Osteocyte (in vitro differentiated cells): ENCODE results near the gene ENTPD3. TPM values are rescaled to one million over a fixed set of nuclear protein-coding genes. Genes with fewer than 3 reads are reported as not detected.
A peak's percentile ranks its signal among the peaks of the same experiment; 100 is the strongest.

Experiments used
- DNase-seq: peaks from one replicate; pipeline ENCODE4 v3.0.0; 2021; ENCODE audit warnings: mixed read lengths; ENCODE audit not compliant: unreplicated experiment; ENCODE audit errors: extremely low spot score
- H3K27ac Mint-ChIP-seq: one replicate; pipeline ENCODE4 v1.8.0; 2021; ENCODE audit warnings: mild to moderate bottlenecking, mixed read lengths; ENCODE audit not compliant: unreplicated experiment
- H3K27me3 Mint-ChIP-seq: one replicate; pipeline ENCODE4 v1.8.0; 2021; ENCODE audit warnings: mixed read lengths; ENCODE audit not compliant: unreplicated experiment
- H3K36me3 Mint-ChIP-seq: one replicate; pipeline ENCODE4 v1.8.0; 2021; ENCODE audit warnings: mixed read lengths; ENCODE audit not compliant: unreplicated experiment
- H3K4me1 Mint-ChIP-seq: one replicate; pipeline ENCODE4 v1.8.0; 2021; ENCODE audit warnings: mixed read lengths; ENCODE audit not compliant: unreplicated experiment
- H3K4me3 Mint-ChIP-seq: one replicate; pipeline ENCODE4 v1.8.0; 2021; ENCODE audit warnings: mild to moderate bottlenecking, moderate library complexity, mixed read lengths; ENCODE audit not compliant: unreplicated experiment
- H3K9me3 Mint-ChIP-seq: one replicate; pipeline ENCODE4 v1.8.0; 2021; ENCODE audit warnings: mixed read lengths; ENCODE audit not compliant: unreplicated experiment
- total RNA-seq: library from RNA; stranded (reverse); gene quantifications from 2 replicates; pipeline ENCODE4 v1.2.1, GENCODE V29; 2021
- TF ChIP-seq, protein P1 (sequence below): fragments of 200-600 bp; sonication (generic); IDR thresholded peaks from 2 replicates; pipeline ENCODE4 v1.5.0; 2021; ENCODE audit warnings: antibody characterized with exemption, mild to moderate bottlenecking, moderate library complexity

ENTPD3 gene
- total RNA-seq, 1 donor from 2014 or later = not detected

DNA sequence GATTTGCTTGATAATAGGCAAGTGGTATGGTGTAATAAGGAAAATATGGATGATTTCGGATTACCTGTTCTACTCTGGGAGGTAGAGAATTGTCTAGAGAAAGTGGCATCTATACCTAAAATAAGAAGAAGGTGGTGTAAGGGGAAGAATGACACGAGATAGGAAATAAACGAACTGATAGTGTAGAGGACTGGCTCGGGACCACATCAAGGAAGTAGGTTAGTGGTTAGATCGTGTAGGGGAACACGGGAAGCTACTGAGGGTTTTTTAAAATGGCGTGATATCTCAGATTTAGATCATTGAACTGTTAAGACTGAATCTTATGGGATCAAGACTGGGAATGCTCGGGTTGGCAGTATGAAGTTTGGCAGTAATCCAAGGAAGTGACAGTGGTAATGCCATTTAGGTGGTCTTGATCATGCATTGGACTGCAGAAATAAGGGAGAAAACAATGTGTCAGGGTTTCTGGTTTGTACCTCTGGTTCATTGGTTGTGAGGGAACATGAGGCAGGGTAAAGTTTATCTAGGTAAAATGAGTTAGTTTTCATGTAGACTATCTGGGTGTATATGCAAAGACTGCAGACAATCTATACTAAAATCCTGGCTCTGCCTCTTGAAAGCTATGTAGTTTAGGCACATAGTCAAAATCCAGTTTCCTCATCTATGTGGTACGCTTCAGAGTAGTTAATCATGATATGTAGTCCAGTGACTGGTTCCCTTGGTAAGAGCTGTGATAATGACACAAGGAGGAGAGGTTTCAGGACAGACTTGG, 77.5 kb downstream of the ENTPD3 start:
- H3K4me1 Mint-ChIP-seq = peaks cover 1% of the 10 kb centered on the region
- H3K36me3 Mint-ChIP-seq = peaks cover 33% of the 10 kb centered on the region
- H3K4me3 Mint-ChIP-seq = no peak overlapping the region
- H3K27me3 Mint-ChIP-seq = no peaks in the 10 kb centered on the region
- no peak for DNase-seq
- TF ChIP-seq, protein P1, sequence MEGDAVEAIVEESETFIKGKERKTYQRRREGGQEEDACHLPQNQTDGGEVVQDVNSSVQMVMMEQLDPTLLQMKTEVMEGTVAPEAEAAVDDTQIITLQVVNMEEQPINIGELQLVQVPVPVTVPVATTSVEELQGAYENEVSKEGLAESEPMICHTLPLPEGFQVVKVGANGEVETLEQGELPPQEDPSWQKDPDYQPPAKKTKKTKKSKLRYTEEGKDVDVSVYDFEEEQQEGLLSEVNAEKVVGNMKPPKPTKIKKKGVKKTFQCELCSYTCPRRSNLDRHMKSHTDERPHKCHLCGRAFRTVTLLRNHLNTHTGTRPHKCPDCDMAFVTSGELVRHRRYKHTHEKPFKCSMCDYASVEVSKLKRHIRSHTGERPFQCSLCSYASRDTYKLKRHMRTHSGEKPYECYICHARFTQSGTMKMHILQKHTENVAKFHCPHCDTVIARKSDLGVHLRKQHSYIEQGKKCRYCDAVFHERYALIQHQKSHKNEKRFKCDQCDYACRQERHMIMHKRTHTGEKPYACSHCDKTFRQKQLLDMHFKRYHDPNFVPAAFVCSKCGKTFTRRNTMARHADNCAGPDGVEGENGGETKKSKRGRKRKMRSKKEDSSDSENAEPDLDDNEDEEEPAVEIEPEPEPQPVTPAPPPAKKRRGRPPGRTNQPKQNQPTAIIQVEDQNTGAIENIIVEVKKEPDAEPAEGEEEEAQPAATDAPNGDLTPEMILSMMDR = no peak
- H3K27ac Mint-ChIP-seq = peak overlapping the region; percentile 19
- no peaks in the 10 kb centered on the region for H3K9me3 Mint-ChIP-seq

DNA sequence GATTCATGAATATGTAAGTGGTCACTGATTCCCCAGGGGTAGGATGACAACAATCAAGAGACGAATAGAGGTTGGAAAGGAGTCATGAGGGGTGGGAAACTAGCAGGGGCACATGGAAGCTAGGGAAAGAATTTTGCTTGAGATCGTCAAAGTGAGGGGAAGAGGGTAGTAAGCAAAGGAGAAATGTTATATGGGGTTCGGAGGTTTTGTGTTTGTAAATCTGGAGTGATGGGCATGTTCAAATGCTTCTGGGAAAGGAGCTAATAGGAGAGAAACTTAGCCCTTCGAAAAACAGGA, 78.1 kb downstream of the ENTPD3 start:
- peak overlapping the region; percentile 19 for H3K27ac Mint-ChIP-seq
- no peak overlapping the region for H3K4me3 Mint-ChIP-seq
- TF ChIP-seq, protein P1 = no peak
- peaks cover 33% of the 10 kb centered on the region for H3K36me3 Mint-ChIP-seq
- no peaks in the 10 kb centered on the region for H3K9me3 Mint-ChIP-seq
- no peak for DNase-seq
- no peaks in the 10 kb centered on the region for H3K27me3 Mint-ChIP-seq
- H3K4me1 Mint-ChIP-seq = peaks cover 1% of the 10 kb centered on the region

DNA sequence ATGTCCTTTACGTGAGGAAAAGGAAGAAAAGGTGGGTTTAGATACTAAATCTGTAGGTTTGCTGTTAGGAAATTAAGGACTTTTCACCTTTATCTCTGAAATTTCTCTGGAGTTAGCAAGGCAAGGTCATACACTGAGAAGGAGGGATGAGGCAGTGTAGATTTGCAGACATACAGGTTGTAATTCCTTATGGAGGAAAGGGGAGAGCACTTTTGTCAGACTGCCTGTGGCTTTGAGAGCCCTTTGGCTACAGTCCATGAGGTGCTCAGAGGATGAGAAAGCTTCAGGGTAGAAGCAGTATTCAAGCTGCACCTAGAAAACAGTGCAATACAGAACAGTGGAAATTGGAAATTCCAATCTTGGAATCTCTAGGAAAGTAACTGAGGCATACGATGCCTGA, 78.5 kb downstream of the ENTPD3 start:
- Mint-ChIP-seq H3K4me3 (no peak overlapping the region), H3K27ac (peak overlapping the region; percentile 19), H3K27me3 (no peaks in the 10 kb centered on the region), H3K9me3 (no peaks in the 10 kb centered on the region), H3K36me3 (peaks cover 30% of the 10 kb centered on the region), H3K4me1 (no peaks in the 10 kb centered on the region)
- TF ChIP-seq, protein P1 = no peak
- DNase-seq = no peak

DNA sequence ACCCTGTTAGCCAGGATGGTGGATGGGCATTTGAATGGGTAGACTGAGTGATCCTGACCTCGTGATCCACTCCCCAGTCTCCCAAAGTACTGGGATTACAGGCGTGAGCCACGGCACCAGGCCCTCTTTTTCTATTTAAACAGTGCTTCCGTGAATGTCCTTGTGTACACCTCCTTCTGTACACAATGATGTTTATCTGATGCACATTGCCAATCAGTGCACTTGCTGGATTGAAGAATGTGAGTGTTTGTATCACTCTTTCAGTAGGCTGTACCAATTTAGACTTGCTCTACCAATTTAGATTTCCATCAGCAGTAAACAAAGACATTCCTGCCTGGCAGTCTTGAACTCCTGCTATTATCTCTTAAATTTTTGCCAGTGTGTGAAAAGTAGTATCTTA, 81.0 kb downstream of the ENTPD3 start:
- Mint-ChIP-seq H3K4me3 (no peak overlapping the region), H3K27me3 (no peaks in the 10 kb centered on the region), H3K9me3 (no peaks in the 10 kb centered on the region)

DNA sequence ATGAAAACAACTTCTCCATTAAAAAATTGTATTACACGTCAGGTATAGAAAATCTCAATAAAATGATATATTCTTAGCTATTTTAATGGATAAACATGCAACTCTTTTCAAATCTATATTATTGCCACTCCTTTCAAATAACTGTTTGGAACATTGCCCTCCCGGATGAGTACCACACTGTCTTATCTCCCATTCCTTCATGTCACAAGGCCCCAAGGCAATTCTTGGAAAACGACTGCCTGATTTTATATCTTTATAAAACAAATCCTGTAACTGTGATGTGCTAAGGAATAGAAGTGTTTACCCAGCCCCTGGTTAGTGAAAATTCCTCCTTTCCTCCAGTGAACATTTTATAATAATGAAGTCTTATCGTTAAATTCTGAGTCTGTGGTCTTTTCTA, 83.7 kb downstream of the ENTPD3 start:
- H3K4me1 Mint-ChIP-seq = no peaks in the 10 kb centered on the region
- H3K36me3 Mint-ChIP-seq = no peaks in the 10 kb centered on the region
- H3K9me3 Mint-ChIP-seq = no peaks in the 10 kb centered on the region
- TF ChIP-seq, protein P1 = no peak
- H3K27me3 Mint-ChIP-seq = no peaks in the 10 kb centered on the region
- H3K4me3 Mint-ChIP-seq = no peak overlapping the region
- no peak overlapping the region for H3K27ac Mint-ChIP-seq
- no peak for DNase-seq

More for the DNA sequence above, 81.0 kb downstream of the ENTPD3 start:
- Mint-ChIP-seq H3K27ac (no peak overlapping the region), H3K36me3 (peaks cover 17% of the 10 kb centered on the region), H3K4me1 (no peaks in the 10 kb centered on the region)
- DNase-seq = no peak
- TF ChIP-seq, protein P1 = no peak
